CD4-positive, alpha-beta T cell treated with Interleukin-17A for 4 hours (primary cell): Measurements from ENCODE around the gene STAC2.

Experiments
- DNase-seq: peaks from one replicate; pipeline ENCODE4 v3.0.0-alpha.2; 2020; ENCODE audit warnings: mixed read lengths

STAC2 gene

GRCh38 chr17:39231591-39232551 lies 6.1 kb upstream of the STAC2 start:
- DNase-seq, result peak; percentile 72

GRCh38 chr17:39231091-39231561 lies 5.4 kb upstream of the STAC2 start:
- DNase-seq, result no peak

GRCh38 chr17:39230361-39230760 lies 4.6 kb upstream of the STAC2 start:
- DNase-seq, result no peak

- no peak for DNase-seq
These were observed 3.6 kb upstream of the STAC2 start for GRCh38 chr17:39229274-39229913.

GRCh38 chr17:39227364-39227919 lies 1.7 kb upstream of the STAC2 start:
- no peak for DNase-seq

- peak; percentile 65 for DNase-seq
These were observed 376 bp upstream of the STAC2 start for GRCh38 chr17:39225959-39226683.

- DNase-seq, result peak; percentile 24
These were observed 902 bp downstream of the STAC2 start for GRCh38 chr17:39224778-39225307.

GRCh38 chr17:39223907-39224777 lies 1.6 kb downstream of the STAC2 start:
- DNase-seq, result no peak

GRCh38 chr17:39222866-39223834 lies 2.6 kb downstream of the STAC2 start:
- DNase-seq, result no peak

- DNase-seq, result no peak
These were observed 3.6 kb downstream of the STAC2 start for GRCh38 chr17:39222151-39222550.

GRCh38 chr17:39221572-39221971 lies 4.2 kb downstream of the STAC2 start:
- no peak for DNase-seq

GRCh38 chr17:39219647-39220154 lies 6.0 kb downstream of the STAC2 start:
- no peak for DNase-seq

- no peak for DNase-seq
These were observed 6.8 kb downstream of the STAC2 start for GRCh38 chr17:39218906-39219305.

GRCh38 chr17:39217734-39218369 lies 7.9 kb downstream of the STAC2 start:
- DNase-seq, result no peak

GRCh38 chr17:39213852-39214251 lies 11.9 kb downstream of the STAC2 start:
- no peak for DNase-seq

- no peak for DNase-seq
These were observed 12.8 kb downstream of the STAC2 start for GRCh38 chr17:39212841-39213480.

GRCh38 chr17:39212195-39212810 lies 13.4 kb downstream of the STAC2 start:
- no peak for DNase-seq

GRCh38 chr17:39210093-39210434 lies 15.7 kb downstream of the STAC2 start:
- no peak for DNase-seq
